ENCODE data around the gene BSCL2. TPM values are rescaled to one million over a fixed set of nuclear protein-coding genes. Genes with fewer than 3 reads are reported as not detected.
"Not testable (repeated sequence)": the region's sequence is repeated elsewhere in the genome, so short reads cannot be mapped to it uniquely, and the experiment has no call there.

Gene BSCL2
- total and polyA plus RNA-seq, 2 of the 13 experiments (the other 11 are each of a cell fraction or from before 2014, with no cell fraction given), result 19.5 to 21.1 TPM

GRCh38 chr11:62705880-62706849 lies 1.1 kb downstream of the BSCL2 start (continued):
- TF ChIP-seq ZNF333 (CRISPR knock-in tag; IDR thresholded peaks at IDR 0.05; ENCODE audit: borderline replicate concordance), result no peak; the same call in 1 of the 2 replicates

- H3K36me3 ChIP-seq (replicated peaks in 1 of 2; ENCODE audit: control insufficient read depth in 1 of 2, insufficient read depth in 2 of 2, low read length in 2 of 2), result peaks cover 7 to 24% of the 10 kb centered on the region in 2 experiments
Observed at GRCh38 chr11:62705413-62705812, 1.8 kb downstream of the BSCL2 start.

GRCh38 chr11:62703921-62704320 lies 3.3 kb downstream of the BSCL2 start:
- H3K27ac ChIP-seq (ENCODE audit: extremely low read length, insufficient read depth, low read length); H3K9me3 ChIP-seq (ENCODE audit: low read length); intact Hi-C loops (cut with micrococcal nuclease; ENCODE audit: unreplicated experiment); H2AFZ ChIP-seq (ENCODE audit: low read length); H4K20me1 ChIP-seq (ENCODE audit: insufficient read depth, low read length); H3K4me2 ChIP-seq (ENCODE audit: low read depth, low read length); DNase-seq (ENCODE audit: low spot score); FAIRE-seq; H3K9ac ChIP-seq (ENCODE audit: insufficient read depth, low read depth, low read length); POLR2A ChIA-PET; CTCF ChIA-PET (ENCODE audit: low intra/inter-chr PET ratio, low total read pairs); H3K4me3 ChIP-seq (replicated peaks in 1 of 3; ENCODE audit: insufficient read depth in 1 of 3, low read depth in 2 of 3, low read length in 3 of 3); ATAC-seq; H3K27me3 ChIP-seq (ENCODE audit: control insufficient read depth in 1 of 2, insufficient read depth in 2 of 2, low read length in 2 of 2); H3K79me2 ChIP-seq (ENCODE audit: insufficient read depth, low read length); BruUV-seq (replicated peaks): not testable (repeated sequence)
- peaks cover 18% of the 10 kb centered on the region for H3K4me1 ChIP-seq (ENCODE audit: insufficient read depth, low read length)
- 98% methylated on average over 4 of the region's 4 CpGs for WGBS (ENCODE audit: low lambda C conversion rate)
- H3K36me3 ChIP-seq (replicated peaks in 1 of 2; ENCODE audit: control insufficient read depth in 1 of 2, insufficient read depth in 2 of 2, low read length in 2 of 2), result peaks cover 5 to 13% of the 10 kb centered on the region in 2 experiments
- in situ Hi-C loops (cut with HindIII; ENCODE audit: extremely low pct_ligation_motif_present, low pct_unique_long_range_greater_than_20kb), result loop anchor here (10.0 kb wide), 1 partner anchor 309 kb away; no protein-coding TSS in a partner anchor

More at GRCh38 chr11:62705413-62705812, 1.8 kb downstream of the BSCL2 start:
- in situ Hi-C loops (cut with HindIII; ENCODE audit: extremely low pct_ligation_motif_present, low pct_unique_long_range_greater_than_20kb) (loop anchor here (10.0 kb wide), 1 partner anchor 311 kb away; no protein-coding TSS in a partner anchor), intact Hi-C loops (cut with micrococcal nuclease; ENCODE audit: unreplicated experiment) (no loop called here)
- no peak for FAIRE-seq
- BruUV-seq (replicated peaks), result no TSS peak
- Histone ChIP-seq H2AFZ (ENCODE audit: low read length) (no peak overlapping the region), H3K4me2 (ENCODE audit: low read depth, low read length) (peak overlapping the region; percentile 99), H3K4me1 (ENCODE audit: insufficient read depth, low read length) (peaks cover 18% of the 10 kb centered on the region), H4K20me1 (ENCODE audit: insufficient read depth, low read length) (peaks cover 6% of the 10 kb centered on the region; the same call in 1 of the 2 replicates), H3K79me2 (ENCODE audit: insufficient read depth, low read length) (no peaks in the 10 kb centered on the region), H3K27ac (ENCODE audit: extremely low read length, insufficient read depth, low read length) (peak overlapping the region; percentile 69), H3K27me3 (ENCODE audit: control insufficient read depth in 1 of 2, insufficient read depth in 2 of 2, low read length in 2 of 2) (no peaks in the 10 kb centered on the region), H3K9ac (ENCODE audit: insufficient read depth, low read depth, low read length) (peak overlapping the region; percentile 78), H3K9me3 (ENCODE audit: low read length) (no peaks in the 10 kb centered on the region), H3K4me3 (replicated peaks in 1 of 3; ENCODE audit: insufficient read depth in 1 of 3, low read depth in 2 of 3, low read length in 3 of 3) (peak overlapping the region; percentile 70 to 86 (median 80))
- 60% methylated on average over 7 of the region's 7 CpGs for WGBS (ENCODE audit: low lambda C conversion rate)
- no peak for DNase-seq (ENCODE audit: low spot score)
- POLR2A ChIA-PET, result interaction anchor here (0.8 to 4.3 kb wide), 13 partner anchors 22 to 136 kb away, joined by 3 to 27 read pairs (median 8); partner anchors contain the start of genes B3GAT3, C11orf98, CSKMT and HNRNPUL2
- TF ChIP-seq NFE2L1 (CRISPR knock-in tag; IDR thresholded peaks at IDR 0.05; ENCODE audit: borderline replicate concordance), result 0 out of 2 replicates have a peak, but pooled peaks have one; percentile 65
- TF ChIP-seq NAIF1 (CRISPR knock-in tag; IDR thresholded peaks at IDR 0.05; ENCODE audit: borderline replicate concordance), result no peak
- TF ChIP-seq SP4 (CRISPR knock-in tag; IDR thresholded peaks at IDR 0.05), result no peak
- no peak for TF ChIP-seq ARID4A (CRISPR knock-in tag; IDR thresholded peaks at IDR 0.05; ENCODE audit: borderline replicate concordance)
- CTCF ChIA-PET (ENCODE audit: low intra/inter-chr PET ratio, low total read pairs), result no interaction called here
- ATAC-seq, result no peak; the same call in 2 of the 3 replicates

Measured in HepG2 (cell line).